HEK293 (cell line): ENCODE data around the gene OSBPL10.

Experiments used
- CTCF ChIA-PET: fragments of 350-600 bp; formaldehyde crosslinking; extraction: SDS; loops from one replicate; lab custom pipeline; 2021; ENCODE audit warnings: antibody characterized with exemption; lab: Yijun Ruan, JAX
- POLR2A ChIA-PET: fragments of 300-600 bp; formaldehyde crosslinking; extraction: SDS; loops from one replicate; lab custom pipeline; 2020; ENCODE audit warnings: antibody characterized with exemption, inconsistent platforms; lab: Yijun Ruan, JAX
- H3K27ac ChIP-seq: fragments of 200-500 bp; sonication (Bioruptor generic); 2 replicates; pipeline ENCODE4 v1.5.1; 2014; ENCODE audit warnings: low read depth, low read length, control low read depth, inconsistent platforms; ENCODE audit errors: extremely low read depth
- H3K36me3 ChIP-seq, 2 experiments: fragments of 200-500 bp in 1 of 2; sonication (Bioruptor generic) in 1 of 2; 1 replicate in 1 of 2; 2 replicates in 1 of 2; pipeline ENCODE4 v1.5.1; 2014 to 2017; ENCODE audit warnings: inconsistent platforms in 2 of 2, low read length in 2 of 2; ENCODE audit not compliant: control insufficient read depth in 2 of 2, insufficient read depth in 1 of 2
- H3K4me1 ChIP-seq: fragments of 200-500 bp; sonication (Bioruptor generic); 2 replicates; pipeline ENCODE4 v1.5.1; 2014; ENCODE audit warnings: mild to moderate bottlenecking, low read length, inconsistent platforms; ENCODE audit not compliant: control insufficient read depth, insufficient read depth
- H3K4me3 ChIP-seq: 2 replicates; pipeline ENCODE4 v1.5.1; 2011; ENCODE audit warnings: low read depth, mild to moderate bottlenecking, control low read depth, low read length, moderate library complexity
- H3K9me3 ChIP-seq: fragments of 200-500 bp; sonication (Bioruptor generic); 2 replicates; pipeline ENCODE4 v1.5.1; 2014; ENCODE audit warnings: low read depth, low read length, inconsistent platforms; ENCODE audit not compliant: control insufficient read depth, insufficient read depth
- EGR2 ChIP-seq: fragments of 450-650 bp; formaldehyde crosslinking; IDR thresholded peaks from 2 replicates; pipeline ENCODE4 v1.5.1; 2016; ENCODE audit warnings: low read depth, missing biosample characterization, missing genetic modification characterization
- GLI2 ChIP-seq: fragments of 450-650 bp; formaldehyde crosslinking; IDR thresholded peaks from 2 replicates; pipeline ENCODE4; 2017; ENCODE audit warnings: missing biosample characterization, missing genetic modification characterization, low read depth, borderline replicate concordance
- TRIM28 ChIP-seq: IDR thresholded peaks from 2 replicates; pipeline ENCODE4 v1.6.1; 2011; ENCODE audit warnings: low read length, control low read depth, borderline replicate concordance
- YY2 ChIP-seq: fragments of 450-650 bp; formaldehyde crosslinking; IDR thresholded peaks from 2 replicates; pipeline ENCODE4 v1.5.1; 2016; ENCODE audit warnings: missing biosample characterization, missing genetic modification characterization
- ZBTB49 ChIP-seq: fragments of 450-650 bp; formaldehyde crosslinking; IDR thresholded peaks from 2 replicates; pipeline ENCODE4 v1.5.1; 2016; ENCODE audit warnings: missing biosample characterization, missing genetic modification characterization, low read depth
- ZBTB8A ChIP-seq: fragments of 450-650 bp; formaldehyde crosslinking; IDR thresholded peaks from 2 replicates; pipeline ENCODE4 v1.5.1; 2016; ENCODE audit warnings: missing biosample characterization, missing genetic modification characterization
- ZNF184 ChIP-seq: fragments of 450-650 bp; IDR thresholded peaks from 2 replicates; pipeline ENCODE4 v1.5.1; 2018; ENCODE audit warnings: missing biosample characterization, mild to moderate bottlenecking, missing genetic modification characterization
- ZNF23 ChIP-seq: fragments of 450-650 bp; formaldehyde crosslinking; IDR thresholded peaks from 2 replicates; pipeline ENCODE4 v1.5.1; 2016; ENCODE audit warnings: missing biosample characterization, missing genetic modification characterization, borderline replicate concordance
- ZNF292 ChIP-seq: fragments of 450-650 bp; formaldehyde crosslinking; IDR thresholded peaks from 2 replicates; pipeline ENCODE4 v1.5.1; 2016; ENCODE audit warnings: low read depth, missing biosample characterization, missing genetic modification characterization, borderline replicate concordance
- ZNF341 ChIP-seq: fragments of 450-650 bp; formaldehyde crosslinking; IDR thresholded peaks from 2 replicates; pipeline ENCODE4; 2016; ENCODE audit warnings: low read depth, missing biosample characterization, missing genetic modification characterization
- ZNF48 ChIP-seq: fragments of 450-650 bp; formaldehyde crosslinking; IDR thresholded peaks from 2 replicates; pipeline ENCODE4 v1.5.1; 2016; ENCODE audit warnings: missing biosample characterization, missing genetic modification characterization
- ZNF600 ChIP-seq: fragments of 450-650 bp; formaldehyde crosslinking; IDR thresholded peaks from 2 replicates; pipeline ENCODE4 v1.5.1; 2016; ENCODE audit warnings: missing biosample characterization, missing genetic modification characterization
- ZNF639 ChIP-seq: fragments of 450-650 bp; formaldehyde crosslinking; IDR thresholded peaks from 2 replicates; pipeline ENCODE4 v1.5.1; 2016; ENCODE audit warnings: missing biosample characterization, missing genetic modification characterization
- ZNF791 ChIP-seq: fragments of 450-650 bp; formaldehyde crosslinking; IDR thresholded peaks from 2 replicates; pipeline ENCODE4 v1.5.1; 2016; ENCODE audit warnings: missing biosample characterization, missing genetic modification characterization
- ZSCAN23 ChIP-seq: fragments of 450-650 bp; formaldehyde crosslinking; IDR thresholded peaks from 2 replicates; pipeline ENCODE4 v1.5.1; 2016; ENCODE audit warnings: missing biosample characterization, missing genetic modification characterization
- TF ChIP-seq, protein P1 (sequence below): fragments of 450-650 bp; formaldehyde crosslinking; IDR thresholded peaks from 2 replicates; pipeline ENCODE4 v1.5.1; 2016; ENCODE audit warnings: missing biosample characterization, missing genetic modification characterization, borderline replicate concordance
- TF ChIP-seq, protein P2 (sequence below): fragments of 450-650 bp; formaldehyde crosslinking; IDR thresholded peaks from 2 replicates; pipeline ENCODE4 v1.5.1; 2016; ENCODE audit warnings: missing biosample characterization, missing genetic modification characterization
- TF ChIP-seq, protein P3 (sequence below): fragments of 450-650 bp; formaldehyde crosslinking; IDR thresholded peaks from 2 replicates; pipeline ENCODE4 v1.5.1; 2016; ENCODE audit warnings: missing biosample characterization, missing genetic modification characterization

Gene OSBPL10

GRCh38 chr3:31758322-31758965 is 222.6 kb downstream of the OSBPL10 start:
- POLR2A ChIA-PET: no interaction called here
- CTCF ChIA-PET: no interaction called here
- Histone ChIP-seq H3K27ac (no peak overlapping the region), H3K4me1 (peaks cover 4% of the 10 kb centered on the region; the same call in 1 of the 2 replicates), H3K36me3 (no peaks in the 10 kb centered on the region), H3K4me3 (no peak overlapping the region), H3K9me3 (no peaks in the 10 kb centered on the region)
- TF ChIP-seq ZBTB8A (tag by site-specific recombination) (no peak), ZNF48 (no peak), ZNF184 (no peak), ZNF341 (no peak), ZNF791 (tag by site-specific recombination) (no peak), GLI2 (tag by site-specific recombination) (no peak), ZNF600 (no peak), TRIM28 (no peak), ZBTB49 (tag by site-specific recombination) (no peak), ZNF23 (no peak), ZSCAN23 (tag by site-specific recombination) (no peak), EGR2 (tag by site-specific recombination) (no peak), YY2 (no peak), ZNF639 (tag by site-specific recombination) (no peak), ZNF292 (tag by site-specific recombination) (no peak)
- TF ChIP-seq, protein P1, sequence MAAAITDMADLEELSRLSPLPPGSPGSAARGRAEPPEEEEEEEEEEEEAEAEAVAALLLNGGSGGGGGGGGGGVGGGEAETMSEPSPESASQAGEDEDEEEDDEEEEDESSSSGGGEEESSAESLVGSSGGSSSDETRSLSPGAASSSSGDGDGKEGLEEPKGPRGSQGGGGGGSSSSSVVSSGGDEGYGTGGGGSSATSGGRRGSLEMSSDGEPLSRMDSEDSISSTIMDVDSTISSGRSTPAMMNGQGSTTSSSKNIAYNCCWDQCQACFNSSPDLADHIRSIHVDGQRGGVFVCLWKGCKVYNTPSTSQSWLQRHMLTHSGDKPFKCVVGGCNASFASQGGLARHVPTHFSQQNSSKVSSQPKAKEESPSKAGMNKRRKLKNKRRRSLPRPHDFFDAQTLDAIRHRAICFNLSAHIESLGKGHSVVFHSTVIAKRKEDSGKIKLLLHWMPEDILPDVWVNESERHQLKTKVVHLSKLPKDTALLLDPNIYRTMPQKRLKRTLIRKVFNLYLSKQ (tag by site-specific recombination): no peak
- TF ChIP-seq, protein P2, sequence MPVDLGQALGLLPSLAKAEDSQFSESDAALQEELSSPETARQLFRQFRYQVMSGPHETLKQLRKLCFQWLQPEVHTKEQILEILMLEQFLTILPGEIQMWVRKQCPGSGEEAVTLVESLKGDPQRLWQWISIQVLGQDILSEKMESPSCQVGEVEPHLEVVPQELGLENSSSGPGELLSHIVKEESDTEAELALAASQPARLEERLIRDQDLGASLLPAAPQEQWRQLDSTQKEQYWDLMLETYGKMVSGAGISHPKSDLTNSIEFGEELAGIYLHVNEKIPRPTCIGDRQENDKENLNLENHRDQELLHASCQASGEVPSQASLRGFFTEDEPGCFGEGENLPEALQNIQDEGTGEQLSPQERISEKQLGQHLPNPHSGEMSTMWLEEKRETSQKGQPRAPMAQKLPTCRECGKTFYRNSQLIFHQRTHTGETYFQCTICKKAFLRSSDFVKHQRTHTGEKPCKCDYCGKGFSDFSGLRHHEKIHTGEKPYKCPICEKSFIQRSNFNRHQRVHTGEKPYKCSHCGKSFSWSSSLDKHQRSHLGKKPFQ: no peak
- TF ChIP-seq, protein P3, sequence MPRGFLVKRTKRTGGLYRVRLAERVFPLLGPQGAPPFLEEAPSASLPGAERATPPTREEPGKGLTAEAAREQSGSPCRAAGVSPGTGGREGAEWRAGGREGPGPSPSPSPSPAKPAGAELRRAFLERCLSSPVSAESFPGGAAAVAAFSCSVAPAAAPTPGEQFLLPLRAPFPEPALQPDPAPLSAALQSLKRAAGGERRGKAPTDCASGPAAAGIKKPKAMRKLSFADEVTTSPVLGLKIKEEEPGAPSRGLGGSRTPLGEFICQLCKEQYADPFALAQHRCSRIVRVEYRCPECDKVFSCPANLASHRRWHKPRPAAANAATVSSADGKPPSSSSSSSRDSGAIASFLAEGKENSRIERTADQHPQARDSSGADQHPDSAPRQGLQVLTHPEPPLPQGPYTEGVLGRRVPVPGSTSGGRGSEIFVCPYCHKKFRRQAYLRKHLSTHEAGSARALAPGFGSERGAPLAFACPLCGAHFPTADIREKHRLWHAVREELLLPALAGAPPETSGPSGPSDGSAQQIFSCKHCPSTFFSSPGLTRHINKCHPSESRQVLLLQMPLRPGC: no peak
